Ovary (tissue), 9 donors: Measurements from ENCODE around the gene IPPK. TPM values are rescaled to one million over a fixed set of nuclear protein-coding genes. Genes with fewer than 3 reads are reported as not detected.

ENCODE experiments used
- DNase-seq, 5 donors: peaks; one replicate each; pipeline ENCODE4 v3.0.0-alpha.2; 2019 to 2020
- H3K27ac ChIP-seq, 2 donors: fragments of 200-600 bp; one replicate each; pipeline versions ENCODE4 v1.5.1 to v1.8.0; 2019 to 2022
- H3K27me3 ChIP-seq: fragments of 200-600 bp; one replicate; pipeline ENCODE4 v1.8.0; 2022
- H3K36me3 ChIP-seq: fragments of 200-600 bp; sonication (generic); one replicate; pipeline ENCODE4 v1.5.1; 2019
- H3K4me1 ChIP-seq: one replicate; pipeline ENCODE4 v1.8.1; 2013; ENCODE audit warnings: mild to moderate bottlenecking, moderate library complexity; ENCODE audit not compliant: insufficient read depth
- H3K4me3 ChIP-seq: fragments of 200-600 bp; sonication (generic); one replicate; pipeline ENCODE4 v1.5.1; 2017
- H3K9me3 ChIP-seq, 2 donors: fragments of 200-600 bp in 1 of 2; sonication (generic) in 1 of 2; one replicate each; pipeline versions ENCODE4 v1.5.1 to v1.8.1; 2013 to 2019; ENCODE audit warnings: mild to moderate bottlenecking in 1 of 2, moderate library complexity in 1 of 2
- EP300 ChIP-seq: sonication (generic); formaldehyde crosslinking; IDR thresholded peaks from one replicate; pipeline ENCODE4 v1.6.1; 2017; ENCODE audit warnings: antibody characterized with exemption
- POLR2A ChIP-seq: fragments of 450-650 bp; IDR thresholded peaks from one replicate; pipeline ENCODE4 v1.6.1; 2017; ENCODE audit warnings: antibody characterized with exemption, mild to moderate bottlenecking, moderate library complexity
- WGBS, 3 donors: extraction: QIAGEN DNeasy Blood & Tissue Kit in 1 of 3; methylation state at CpG; one replicate each; pipeline versions ENCODE4 v1.1.5 to v1.1.7; 2013 to 2017; 5-methylcytosine and 5-hydroxymethylcytosine counted together
- intact Hi-C, 4 donors: fragments of 100-400 bp; cut with DNase I; formaldehyde crosslinking; loops; one replicate each; pipeline versions ENCODE4 v1.11.0 to v1.15.1; 2022 to 2023
- polyA plus RNA-seq, 2 donors: library from polyadenylated mRNA; stranded (reverse); fragments of 200-250 nt in 1 of 2; fragments of 350-450 nt in 1 of 2; fragmentation: Illumina TruSeq in 1 of 2; extraction: RNeasy Lipid Tissue Mini Kit (QIAGEN cat#74804) in 1 of 2; gene quantifications; one replicate each; pipeline ENCODE4 v1.2.3, GENCODE V29; 2013 to 2014
- total RNA-seq, 7 donors: library from RNA; depleted of rRNA in 2 of 7; stranded (reverse); fragments of >200 nt in 2 of 7; fragmentation: NEBNext Ultra II Directional in 3 of 7; extraction: Animal tissue kit (Norgen Biotek cat#: 25700) in 3 of 7; gene quantifications; one replicate each; pipeline versions ENCODE4 v1.1.0 to v1.2.4, GENCODE V29; 2016 to 2023
- TF ChIP-seq, protein P1 (sequence below), 3 donors: fragments of 450-650 bp in 2 of 3; fragments of 200-600 bp in 1 of 3; IDR thresholded peaks; one replicate each; pipeline versions ENCODE4 v1.5.1 to v1.8.0; 2016 to 2022; ENCODE audit warnings: antibody characterized with exemption in 3 of 3, mild to moderate bottlenecking in 1 of 3
- donor health status: DM: no; HTN: no; CAD: no; lungs with moderate emphysema.
- donor health status: DM: no; HTN: no; CAD: no.
- donor health status: Bipolar disorder and iron deficiency.
- donor health status: DM: yes; HTN: yes; CAD: no.
- donor health status: DM: no; HTN: no; CAD: no.
- donor health status: DM: yes; HTN: yes; CAD: no.

IPPK gene
- total and polyA plus RNA-seq, 9 donors, result 4.7 to 8.5 (median 7.1) TPM

DNA sequence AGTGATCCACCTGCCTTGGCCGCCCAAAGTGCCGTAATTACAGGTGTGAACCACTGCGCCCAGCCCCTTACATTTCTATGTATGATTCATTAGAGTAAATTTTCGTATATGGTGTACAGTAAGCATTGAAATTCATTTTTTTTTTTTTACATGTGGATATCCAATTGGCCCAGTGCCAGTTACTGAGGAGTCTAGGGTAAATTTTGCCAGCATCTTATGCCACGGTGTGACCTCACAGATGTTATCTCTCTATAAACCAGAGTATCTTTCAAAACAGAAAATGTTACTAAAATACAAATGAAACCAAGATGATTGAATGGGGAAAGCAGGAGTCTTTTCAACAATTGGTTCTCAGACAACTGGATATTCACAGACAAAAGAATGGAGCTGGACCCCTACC lies 64.7 kb downstream of the IPPK start:
- Histone ChIP-seq H3K36me3 (no peaks in the 10 kb centered on the region), H3K4me3 (no peak overlapping the region), H3K27me3 (no peaks in the 10 kb centered on the region), H3K9me3 (no peaks in the 10 kb centered on the region), H3K27ac (no peak overlapping the region), H3K4me1 (peaks cover 9% of the 10 kb centered on the region)
- WGBS, 3 donors, result 86 to 97% (median 88%) methylated on average over 5 of the region's 5 CpGs
- DNase-seq, result no peak
- TF ChIP-seq, protein P1, sequence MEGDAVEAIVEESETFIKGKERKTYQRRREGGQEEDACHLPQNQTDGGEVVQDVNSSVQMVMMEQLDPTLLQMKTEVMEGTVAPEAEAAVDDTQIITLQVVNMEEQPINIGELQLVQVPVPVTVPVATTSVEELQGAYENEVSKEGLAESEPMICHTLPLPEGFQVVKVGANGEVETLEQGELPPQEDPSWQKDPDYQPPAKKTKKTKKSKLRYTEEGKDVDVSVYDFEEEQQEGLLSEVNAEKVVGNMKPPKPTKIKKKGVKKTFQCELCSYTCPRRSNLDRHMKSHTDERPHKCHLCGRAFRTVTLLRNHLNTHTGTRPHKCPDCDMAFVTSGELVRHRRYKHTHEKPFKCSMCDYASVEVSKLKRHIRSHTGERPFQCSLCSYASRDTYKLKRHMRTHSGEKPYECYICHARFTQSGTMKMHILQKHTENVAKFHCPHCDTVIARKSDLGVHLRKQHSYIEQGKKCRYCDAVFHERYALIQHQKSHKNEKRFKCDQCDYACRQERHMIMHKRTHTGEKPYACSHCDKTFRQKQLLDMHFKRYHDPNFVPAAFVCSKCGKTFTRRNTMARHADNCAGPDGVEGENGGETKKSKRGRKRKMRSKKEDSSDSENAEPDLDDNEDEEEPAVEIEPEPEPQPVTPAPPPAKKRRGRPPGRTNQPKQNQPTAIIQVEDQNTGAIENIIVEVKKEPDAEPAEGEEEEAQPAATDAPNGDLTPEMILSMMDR (IDR thresholded peaks at IDR 0.05), result no peak
- TF ChIP-seq EP300, result no peak
- intact Hi-C loops, result no loop called here

DNA sequence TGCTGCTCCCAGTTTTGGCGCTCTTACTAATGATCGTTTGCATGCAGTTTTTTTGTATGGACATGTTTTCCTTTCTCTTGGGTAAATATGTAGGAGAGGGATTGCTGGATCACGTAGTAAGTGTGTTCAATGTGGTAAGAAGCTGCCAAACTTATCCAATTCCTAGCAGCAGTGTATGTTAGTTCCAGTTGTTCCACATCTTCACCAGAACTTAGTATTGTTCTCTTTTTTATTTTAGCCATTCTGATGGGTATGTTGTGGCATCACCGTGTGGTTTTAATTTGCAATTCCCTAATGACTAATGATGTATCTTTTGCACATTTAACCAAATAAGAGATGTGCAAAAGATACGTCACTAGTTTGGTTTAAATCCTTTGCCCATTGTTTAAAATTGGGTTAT lies 65.9 kb downstream of the IPPK start:
- no peak for TF ChIP-seq EP300
- TF ChIP-seq, protein P1 (IDR thresholded peaks at IDR 0.05), result no peak
- no peak for TF ChIP-seq POLR2A
- no peaks in the 10 kb centered on the region for H3K27me3 ChIP-seq
- no peaks in the 10 kb centered on the region for H3K9me3 ChIP-seq
- H3K27ac ChIP-seq, result no peak overlapping the region
- no peak overlapping the region for H3K4me3 ChIP-seq
- H3K4me1 ChIP-seq, result peaks cover 9% of the 10 kb centered on the region
- 85 to 95% (median 85%) methylated on average over 5 of the region's 5 CpGs for WGBS, 3 donors
- no peaks in the 10 kb centered on the region for H3K36me3 ChIP-seq
- intact Hi-C loops, result no loop called here
- no peak for DNase-seq

DNA sequence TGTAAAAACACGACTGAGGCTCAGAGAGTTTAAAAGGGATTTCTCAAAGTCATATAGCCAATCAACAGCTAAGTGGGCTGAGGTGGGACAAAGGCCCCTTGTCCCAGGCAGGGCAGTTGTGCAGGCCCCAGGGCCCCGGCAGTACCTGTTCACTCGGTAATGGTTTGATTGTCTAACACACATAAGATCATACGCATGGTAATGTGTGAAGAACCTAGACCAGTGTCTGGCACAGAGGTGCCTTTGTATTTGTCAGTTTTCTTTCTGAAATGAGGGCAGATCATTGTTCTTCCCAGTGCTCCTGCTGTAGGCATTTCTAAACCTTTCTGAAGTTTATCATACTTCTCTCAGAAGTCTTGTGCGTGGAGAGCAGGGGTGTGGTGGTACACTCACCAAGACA lies 66.8 kb downstream of the IPPK start:
- Histone ChIP-seq H3K27ac (no peak overlapping the region), H3K27me3 (no peaks in the 10 kb centered on the region), H3K36me3 (no peaks in the 10 kb centered on the region), H3K9me3 (no peaks in the 10 kb centered on the region), H3K4me3 (no peak overlapping the region), H3K4me1 (peaks cover 11% of the 10 kb centered on the region)
- intact Hi-C loops, result no loop called here
- DNase-seq, result no peak
- TF ChIP-seq, protein P1 (IDR thresholded peaks at IDR 0.05), result no peak
- TF ChIP-seq POLR2A (no peak), EP300 (no peak)
- 96 to 98% (median 97%) methylated on average over 5 of the region's 5 CpGs for WGBS, 3 donors

DNA sequence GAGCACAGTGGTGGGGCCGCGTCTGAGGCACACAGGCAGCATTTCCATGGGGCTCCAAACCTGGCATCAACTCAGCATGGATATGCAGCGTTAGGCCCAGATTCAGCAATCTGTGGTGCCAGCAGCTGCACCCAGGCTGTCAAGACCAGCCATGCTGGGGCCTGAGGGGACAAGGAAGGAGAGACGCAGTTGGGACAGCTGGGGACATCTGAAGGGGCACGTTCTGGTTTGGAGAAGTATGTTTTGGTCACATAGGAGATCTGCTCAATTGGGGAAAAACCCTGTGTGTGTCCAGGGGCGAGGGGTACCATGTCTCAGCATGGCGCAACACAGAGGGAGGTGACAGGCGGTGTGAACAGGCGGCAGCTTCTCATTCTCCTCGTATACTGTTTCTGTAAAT lies 67.5 kb downstream of the IPPK start:
- H3K9me3 ChIP-seq, result no peaks in the 10 kb centered on the region

More for the DNA sequence above, 67.5 kb downstream of the IPPK start:
- H3K27me3 ChIP-seq, result no peaks in the 10 kb centered on the region
- no peak overlapping the region for H3K27ac ChIP-seq
- no peak for TF ChIP-seq POLR2A
- TF ChIP-seq EP300, result no peak
- TF ChIP-seq, protein P1 (IDR thresholded peaks at IDR 0.05), result no peak
- intact Hi-C loops, result no loop called here
- no peak for DNase-seq
- 95 to 96% (median 95%) methylated on average over 10 of the region's 10 CpGs for WGBS, 3 donors
- H3K4me3 ChIP-seq, result no peak overlapping the region
- H3K36me3 ChIP-seq, result no peaks in the 10 kb centered on the region
- H3K4me1 ChIP-seq, result peaks cover 12% of the 10 kb centered on the region
